Gastrocnemius medialis (tissue), 4 donors: ENCODE measurements around the gene PWWP2A. TPM values are rescaled to one million over a fixed set of nuclear protein-coding genes. Genes with fewer than 3 reads are reported as not detected.
A peak's percentile ranks its signal among the peaks of the same experiment; 100 is the strongest.

Source experiments
- ATAC-seq, 2 donors: fragments of 150-250 bp; one replicate each; pipeline ENCODE4 v1.9.1; 2016
- DNase-seq, 2 donors: peaks; one replicate each; pipeline ENCODE4 v3.0.0-alpha.2; 2019
- H3K27ac ChIP-seq, 4 donors: fragments of 200-600 bp; sonication (generic); 1 replicate in 1 of 4; 2 replicates in 3 of 4; pipeline ENCODE4 v1.5.1; 2016 to 2018; ENCODE audit warnings: mild to moderate bottlenecking in 2 of 4, moderate library complexity in 1 of 4
- H3K27me3 ChIP-seq, 3 donors: fragments of 200-600 bp; sonication (generic) in 2 of 3; 1 replicate in 1 of 3; 2 replicates in 2 of 3; pipeline versions ENCODE4 v1.5.1 to v1.6.0; 2016 to 2019; ENCODE audit warnings: mild to moderate bottlenecking in 1 of 3, moderate library complexity in 1 of 3
- H3K36me3 ChIP-seq, 2 donors: fragments of 200-600 bp; sonication (generic) in 1 of 2; one replicate each; pipeline ENCODE4 v1.5.1; 2017 to 2018
- H3K4me1 ChIP-seq, 2 donors: fragments of 200-600 bp; sonication (generic) in 1 of 2; one replicate each; pipeline ENCODE4 v1.5.1; 2016 to 2017; ENCODE audit warnings: mild to moderate bottlenecking in 2 of 2
- H3K4me3 ChIP-seq, 4 donors: fragments of 200-600 bp; sonication (generic) in 3 of 4; 1 replicate in 1 of 4; 2 replicates in 3 of 4; pipeline ENCODE4 v1.5.1; 2016 to 2019; ENCODE audit warnings: mild to moderate bottlenecking in 2 of 4
- H3K9me3 ChIP-seq, 3 donors: fragments of 200-600 bp; sonication (generic) in 2 of 3; 1 replicate in 1 of 3; 2 replicates in 2 of 3; pipeline ENCODE4 v1.5.1; 2016 to 2019
- POLR2A ChIP-seq, 2 donors: fragments of 450-650 bp; IDR thresholded peaks; one replicate each; pipeline ENCODE4 v1.6.1; 2017; ENCODE audit warnings: antibody characterized with exemption in 2 of 2, mild to moderate bottlenecking in 2 of 2, moderate library complexity in 2 of 2
- in situ Hi-C, 4 donors: fragments of 200-750 bp; cut with MboI; loops; one replicate each; pipeline versions ENCODE4 v1.15.0 to v1.8.0; 2017; ENCODE audit warnings: low sequenced_read_pairs in 4 of 4
- intact Hi-C: fragments of 100-400 bp; cut with DNase I; formaldehyde crosslinking; loops from one replicate; pipeline ENCODE4 v1.15.1; 2023; ENCODE audit warnings: low total_unique reads
- total RNA-seq, 4 donors: library from RNA; depleted of rRNA; stranded (reverse); fragments of >200 nt; gene quantifications; one replicate each; pipeline versions ENCODE4 v1.1.0 to v1.2.3, GENCODE V29; 2016
- TF ChIP-seq, protein P1 (sequence below), 5 experiments: fragments of 450-650 bp in 3 of 5; fragments of 200-600 bp in 2 of 5; sonication (generic) in 2 of 5; IDR thresholded peaks in 4 of 5; conservative IDR thresholded peaks in 1 of 5; 1 replicate in 4 of 5; 2 replicates in 1 of 5; pipeline ENCODE4 v1.5.1; 2016 to 2019; ENCODE audit warnings: antibody characterized with exemption in 5 of 5, mild to moderate bottlenecking in 3 of 5, moderate library complexity in 3 of 5

The PWWP2A gene, protein sequence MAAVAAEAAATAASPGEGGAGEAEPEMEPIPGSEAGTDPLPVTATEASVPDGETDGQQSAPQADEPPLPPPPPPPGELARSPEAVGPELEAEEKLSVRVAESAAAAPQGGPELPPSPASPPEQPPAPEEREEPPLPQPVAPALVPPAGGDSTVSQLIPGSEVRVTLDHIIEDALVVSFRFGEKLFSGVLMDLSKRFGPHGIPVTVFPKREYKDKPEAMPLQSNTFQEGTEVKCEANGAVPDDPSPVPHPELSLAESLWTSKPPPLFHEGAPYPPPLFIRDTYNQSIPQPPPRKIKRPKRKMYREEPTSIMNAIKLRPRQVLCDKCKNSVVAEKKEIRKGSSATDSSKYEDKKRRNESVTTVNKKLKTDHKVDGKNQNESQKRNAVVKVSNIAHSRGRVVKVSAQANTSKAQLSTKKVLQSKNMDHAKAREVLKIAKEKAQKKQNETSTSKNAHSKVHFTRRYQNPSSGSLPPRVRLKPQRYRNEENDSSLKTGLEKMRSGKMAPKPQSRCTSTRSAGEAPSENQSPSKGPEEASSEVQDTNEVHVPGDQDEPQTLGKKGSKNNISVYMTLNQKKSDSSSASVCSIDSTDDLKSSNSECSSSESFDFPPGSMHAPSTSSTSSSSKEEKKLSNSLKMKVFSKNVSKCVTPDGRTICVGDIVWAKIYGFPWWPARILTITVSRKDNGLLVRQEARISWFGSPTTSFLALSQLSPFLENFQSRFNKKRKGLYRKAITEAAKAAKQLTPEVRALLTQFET
- 10 to 100 TPM in 2 of 4 donors, 1 to 10 TPM in 2; 5.4 to 13.3 (median 8.6) TPM for total RNA-seq

GRCh38 chr5:160119142-160119904 lies at the start of gene PWWP2A:
Gene PWWP2A (minus strand): TSS chr5:160119450. CDS start chr5:160119388, 62 bp downstream.
- no peaks in the 10 kb centered on the region for H3K27me3 ChIP-seq
- H3K36me3 ChIP-seq = peaks cover 0 to 14% of the 10 kb centered on the region in 2 donors
- intact Hi-C loops (loop anchor here (1.0 to 5.0 kb wide), 5 partner anchors 45 to 298 kb away; partner anchors contain the start of genes SLU7 and TTC1), in situ Hi-C loops (loop anchor here in 1 of 4 donors (10.0 kb wide), 1 partner anchor 95 kb away; no protein-coding TSS in a partner anchor)
- H3K4me1 ChIP-seq = peaks cover 8 to 15% of the 10 kb centered on the region in 2 donors
- H3K9me3 ChIP-seq = no peaks in the 10 kb centered on the region
- DNase-seq (peak; percentile 99 to 100), ATAC-seq (peak; percentile 96 to 98)
- TF ChIP-seq, protein P1, sequence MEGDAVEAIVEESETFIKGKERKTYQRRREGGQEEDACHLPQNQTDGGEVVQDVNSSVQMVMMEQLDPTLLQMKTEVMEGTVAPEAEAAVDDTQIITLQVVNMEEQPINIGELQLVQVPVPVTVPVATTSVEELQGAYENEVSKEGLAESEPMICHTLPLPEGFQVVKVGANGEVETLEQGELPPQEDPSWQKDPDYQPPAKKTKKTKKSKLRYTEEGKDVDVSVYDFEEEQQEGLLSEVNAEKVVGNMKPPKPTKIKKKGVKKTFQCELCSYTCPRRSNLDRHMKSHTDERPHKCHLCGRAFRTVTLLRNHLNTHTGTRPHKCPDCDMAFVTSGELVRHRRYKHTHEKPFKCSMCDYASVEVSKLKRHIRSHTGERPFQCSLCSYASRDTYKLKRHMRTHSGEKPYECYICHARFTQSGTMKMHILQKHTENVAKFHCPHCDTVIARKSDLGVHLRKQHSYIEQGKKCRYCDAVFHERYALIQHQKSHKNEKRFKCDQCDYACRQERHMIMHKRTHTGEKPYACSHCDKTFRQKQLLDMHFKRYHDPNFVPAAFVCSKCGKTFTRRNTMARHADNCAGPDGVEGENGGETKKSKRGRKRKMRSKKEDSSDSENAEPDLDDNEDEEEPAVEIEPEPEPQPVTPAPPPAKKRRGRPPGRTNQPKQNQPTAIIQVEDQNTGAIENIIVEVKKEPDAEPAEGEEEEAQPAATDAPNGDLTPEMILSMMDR (IDR thresholded peaks at IDR 0.05 in 4 of 5, conservative IDR thresholded peaks at IDR 0.05 in 1 of 5) = peak in 2 of 5 experiments; percentile 11 to 32
- peak; percentile 76 to 82 for TF ChIP-seq POLR2A (IDR thresholded peaks at IDR 0.05)
- peak within 1 kb of the TSS; percentile 70 to 98 (median 94) for H3K4me3 ChIP-seq
- H3K27ac ChIP-seq = peak within 1 kb of the TSS; percentile 85 to 99 (median 98)

GRCh38 chr5:160167624-160168165 lies 48.4 kb upstream of the PWWP2A start:
- TF ChIP-seq, protein P1 (IDR thresholded peaks at IDR 0.05 in 4 of 5, conservative IDR thresholded peaks at IDR 0.05 in 1 of 5) = no peak
- no peak for TF ChIP-seq POLR2A (IDR thresholded peaks at IDR 0.05)
- Histone ChIP-seq H3K27ac (no peak overlapping the region), H3K36me3 (no peaks in the 10 kb centered on the region), H3K9me3 (no peaks in the 10 kb centered on the region), H3K4me3 (no peak overlapping the region), H3K27me3 (no peaks in the 10 kb centered on the region), H3K4me1 (peaks cover 5 to 9% of the 10 kb centered on the region in 2 donors)
- in situ Hi-C loops = no loop called here
- DNase-seq (no peak), ATAC-seq (no peak)
- intact Hi-C loops = no loop called here

- Histone ChIP-seq H3K9me3 (no peaks in the 10 kb centered on the region), H3K27ac (no peak overlapping the region), H3K27me3 (no peaks in the 10 kb centered on the region), H3K36me3 (no peaks in the 10 kb centered on the region), H3K4me3 (no peak overlapping the region), H3K4me1 (peaks cover 5 to 9% of the 10 kb centered on the region in 2 donors)
- DNase-seq (no peak), ATAC-seq (no peak)
- in situ Hi-C loops (no loop called here), intact Hi-C loops (no loop called here)
- TF ChIP-seq POLR2A (IDR thresholded peaks at IDR 0.05) = no peak
- TF ChIP-seq, protein P1 (IDR thresholded peaks at IDR 0.05 in 4 of 5, conservative IDR thresholded peaks at IDR 0.05 in 1 of 5) = no peak
Observed at GRCh38 chr5:160166973-160167623, 47.8 kb upstream of the PWWP2A start.
